Nephron (organoid): ENCODE data around the gene APCDD1.

Source experiments
- H3K27ac Mint-ChIP-seq, 3 experiments: 2 replicates each; pipeline ENCODE4 v1.8.0; 2020; ENCODE audit warnings: mixed read lengths in 3 of 3, mild to moderate bottlenecking in 2 of 3, moderate library complexity in 1 of 3
- H3K27me3 Mint-ChIP-seq: 2 replicates; pipeline ENCODE4 v1.8.0; 2021; ENCODE audit warnings: low read depth, mild to moderate bottlenecking, moderate library complexity, mixed read lengths
- H3K36me3 Mint-ChIP-seq: 2 replicates; pipeline ENCODE4 v1.8.0; 2020; ENCODE audit warnings: low read depth, mixed read lengths
- H3K4me1 Mint-ChIP-seq: 2 replicates; pipeline ENCODE4 v1.8.0; 2020; ENCODE audit warnings: mixed read lengths
- H3K4me3 Mint-ChIP-seq, 3 experiments: 2 replicates each; pipeline ENCODE4 v1.8.0; 2020; ENCODE audit warnings: mild to moderate bottlenecking in 3 of 3, mixed read lengths in 3 of 3, moderate library complexity in 2 of 3
- H3K9me3 Mint-ChIP-seq: 2 replicates; pipeline ENCODE4 v1.8.0; 2020; ENCODE audit warnings: mixed read lengths
- TF ChIP-seq, protein P1 (sequence below), 3 experiments: fragments of 200-600 bp; sonication (generic); IDR thresholded peaks; one replicate each; pipeline ENCODE4 v1.5.0; 2021; ENCODE audit warnings: antibody characterized with exemption in 3 of 3; ENCODE audit not compliant: unreplicated experiment in 3 of 3

APCDD1 gene

DNA sequence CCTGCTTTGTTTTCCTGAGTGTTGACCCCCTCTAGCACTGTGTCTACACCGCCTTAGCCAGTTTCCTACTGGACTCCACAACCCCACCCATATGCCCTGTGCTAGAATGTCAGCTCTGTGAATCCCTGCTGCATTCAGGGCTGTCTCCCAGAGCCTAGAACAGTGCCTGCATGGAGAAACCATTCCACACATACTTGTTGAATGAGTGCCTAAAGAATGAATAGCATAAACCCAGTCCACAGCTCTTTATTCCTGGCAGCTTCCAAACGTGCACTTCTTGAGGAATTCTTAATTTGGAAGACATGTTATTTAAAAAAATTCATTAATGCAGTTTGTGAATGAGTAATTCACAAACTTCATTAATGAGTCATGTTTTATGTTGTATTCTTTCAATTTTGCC is 64.9 kb downstream of the APCDD1 start:
- TF ChIP-seq, protein P1, sequence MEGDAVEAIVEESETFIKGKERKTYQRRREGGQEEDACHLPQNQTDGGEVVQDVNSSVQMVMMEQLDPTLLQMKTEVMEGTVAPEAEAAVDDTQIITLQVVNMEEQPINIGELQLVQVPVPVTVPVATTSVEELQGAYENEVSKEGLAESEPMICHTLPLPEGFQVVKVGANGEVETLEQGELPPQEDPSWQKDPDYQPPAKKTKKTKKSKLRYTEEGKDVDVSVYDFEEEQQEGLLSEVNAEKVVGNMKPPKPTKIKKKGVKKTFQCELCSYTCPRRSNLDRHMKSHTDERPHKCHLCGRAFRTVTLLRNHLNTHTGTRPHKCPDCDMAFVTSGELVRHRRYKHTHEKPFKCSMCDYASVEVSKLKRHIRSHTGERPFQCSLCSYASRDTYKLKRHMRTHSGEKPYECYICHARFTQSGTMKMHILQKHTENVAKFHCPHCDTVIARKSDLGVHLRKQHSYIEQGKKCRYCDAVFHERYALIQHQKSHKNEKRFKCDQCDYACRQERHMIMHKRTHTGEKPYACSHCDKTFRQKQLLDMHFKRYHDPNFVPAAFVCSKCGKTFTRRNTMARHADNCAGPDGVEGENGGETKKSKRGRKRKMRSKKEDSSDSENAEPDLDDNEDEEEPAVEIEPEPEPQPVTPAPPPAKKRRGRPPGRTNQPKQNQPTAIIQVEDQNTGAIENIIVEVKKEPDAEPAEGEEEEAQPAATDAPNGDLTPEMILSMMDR (IDR thresholded peaks at IDR 0.05; ENCODE audit: unreplicated experiment in 3 of 3): no peak
- Mint-ChIP-seq H3K4me1 (peaks cover 41% of the 10 kb centered on the region), H3K27ac (peak overlapping the region in 2 of 3 experiments; percentile 52 to 82), H3K36me3 (no peaks in the 10 kb centered on the region), H3K4me3 (no peak overlapping the region), H3K9me3 (peaks cover 2% of the 10 kb centered on the region), H3K27me3 (peaks cover 5% of the 10 kb centered on the region)

DNA sequence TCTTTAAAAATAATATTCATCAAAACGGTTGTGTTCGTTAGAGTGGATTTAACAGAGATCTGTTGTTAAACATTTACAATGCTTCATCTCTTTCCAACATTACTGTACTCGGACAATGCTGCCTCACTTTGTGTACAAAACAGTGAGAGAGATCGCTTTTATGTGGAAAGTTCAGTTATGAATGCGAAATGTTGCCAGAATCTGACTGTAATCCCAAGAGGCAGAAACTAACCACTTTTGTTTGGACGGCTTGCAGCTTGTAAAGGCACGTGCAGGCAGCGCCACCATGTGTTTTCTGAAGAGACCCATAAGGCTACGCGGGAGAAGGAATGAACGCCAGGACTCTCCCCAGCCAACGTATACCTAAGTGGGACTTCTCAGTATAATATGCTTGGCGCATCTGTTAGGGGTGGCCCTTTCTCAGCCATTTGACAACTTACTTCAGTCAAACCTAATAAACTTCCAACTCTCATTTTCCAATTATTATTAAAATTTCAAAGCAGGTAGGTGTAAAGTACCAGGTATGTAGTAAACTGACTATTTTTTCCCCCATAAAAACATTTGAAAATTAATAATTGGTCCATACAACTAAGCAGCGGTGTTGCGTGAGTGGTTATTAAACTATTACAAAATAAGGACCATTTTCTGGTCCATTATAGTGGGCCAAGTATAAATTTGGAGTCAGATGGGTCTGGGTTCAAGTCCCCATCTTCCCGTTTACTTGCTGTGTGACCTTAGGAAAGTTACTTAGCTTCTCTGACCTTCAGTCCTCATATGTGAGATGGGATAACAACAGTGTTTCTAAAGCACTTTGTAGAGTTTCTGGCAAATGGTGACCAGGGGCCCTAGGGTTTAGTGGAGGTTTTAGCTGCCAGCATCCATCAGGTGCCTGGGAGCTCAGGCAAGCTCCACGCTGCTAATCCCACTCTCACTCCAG is 65.8 kb downstream of the APCDD1 start:
- TF ChIP-seq, protein P1 (IDR thresholded peaks at IDR 0.05; ENCODE audit: unreplicated experiment in 3 of 3): peak; percentile 86 to 96 (median 91)
- no peaks in the 10 kb centered on the region for H3K36me3 Mint-ChIP-seq
- H3K9me3 Mint-ChIP-seq: peaks cover 2% of the 10 kb centered on the region
- peak overlapping the region in 1 of 3 experiments; percentile 27 for H3K4me3 Mint-ChIP-seq
- H3K27me3 Mint-ChIP-seq: peaks cover 5% of the 10 kb centered on the region
- peak overlapping the region in 2 of 3 experiments; percentile 52 to 82 for H3K27ac Mint-ChIP-seq
- H3K4me1 Mint-ChIP-seq: peaks cover 45% of the 10 kb centered on the region

DNA sequence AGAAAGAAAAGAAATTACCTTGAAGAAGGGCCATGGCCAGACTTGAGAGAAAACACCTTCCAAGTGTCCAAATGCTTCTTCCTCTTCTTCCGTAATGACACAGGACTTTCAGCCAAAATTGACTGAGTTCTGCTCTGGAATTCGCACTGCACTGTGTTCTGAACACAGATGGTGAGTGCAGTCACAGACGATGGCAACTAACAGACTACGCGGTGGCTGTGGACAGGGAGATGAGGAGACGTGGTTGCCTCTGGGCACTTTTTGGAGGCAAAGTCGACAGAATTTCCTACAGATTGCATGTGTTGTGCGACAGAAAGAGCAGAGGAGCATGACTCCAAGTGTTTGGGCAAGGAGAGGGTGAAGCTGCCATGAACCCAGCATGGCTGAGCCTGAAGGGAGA is 67.1 kb downstream of the APCDD1 start:
- peaks cover 47% of the 10 kb centered on the region for H3K4me1 Mint-ChIP-seq
- TF ChIP-seq, protein P1 (IDR thresholded peaks at IDR 0.05; ENCODE audit: unreplicated experiment in 3 of 3): no peak
- no peak overlapping the region for H3K27ac Mint-ChIP-seq
- H3K4me3 Mint-ChIP-seq: peak overlapping the region in 1 of 3 experiments; percentile 14
- H3K27me3 Mint-ChIP-seq: peaks cover 5% of the 10 kb centered on the region
- H3K36me3 Mint-ChIP-seq: no peaks in the 10 kb centered on the region
- H3K9me3 Mint-ChIP-seq: peaks cover 2% of the 10 kb centered on the region

DNA sequence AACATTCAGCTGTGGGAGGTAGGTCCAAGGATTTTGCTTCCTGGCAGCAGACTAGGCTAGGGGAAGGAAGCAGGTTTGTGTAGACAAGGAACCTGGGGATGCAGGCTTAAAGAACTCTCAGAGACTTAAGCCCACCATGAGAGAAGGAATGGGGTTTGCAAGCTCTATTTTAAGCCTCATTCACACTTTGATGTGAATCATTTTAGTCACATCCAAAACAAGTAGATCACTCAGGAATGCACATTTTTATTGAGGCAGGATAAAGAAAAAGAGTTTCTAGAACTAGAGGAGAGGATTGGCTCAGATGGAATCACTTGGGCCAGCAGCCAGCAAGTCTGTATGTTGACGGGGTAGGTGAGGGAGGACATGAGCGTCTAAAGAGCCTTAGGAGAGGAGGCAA is 68.1 kb downstream of the APCDD1 start:
- Mint-ChIP-seq H3K4me3 (peak overlapping the region in 2 of 3 experiments; percentile 24 to 42), H3K36me3 (no peaks in the 10 kb centered on the region), H3K4me1 (peaks cover 53% of the 10 kb centered on the region), H3K27ac (peak overlapping the region in 2 of 3 experiments; percentile 1 to 30), H3K9me3 (peaks cover 2% of the 10 kb centered on the region), H3K27me3 (peaks cover 5% of the 10 kb centered on the region)
- TF ChIP-seq, protein P1 (IDR thresholded peaks at IDR 0.05; ENCODE audit: unreplicated experiment in 3 of 3): no peak

DNA sequence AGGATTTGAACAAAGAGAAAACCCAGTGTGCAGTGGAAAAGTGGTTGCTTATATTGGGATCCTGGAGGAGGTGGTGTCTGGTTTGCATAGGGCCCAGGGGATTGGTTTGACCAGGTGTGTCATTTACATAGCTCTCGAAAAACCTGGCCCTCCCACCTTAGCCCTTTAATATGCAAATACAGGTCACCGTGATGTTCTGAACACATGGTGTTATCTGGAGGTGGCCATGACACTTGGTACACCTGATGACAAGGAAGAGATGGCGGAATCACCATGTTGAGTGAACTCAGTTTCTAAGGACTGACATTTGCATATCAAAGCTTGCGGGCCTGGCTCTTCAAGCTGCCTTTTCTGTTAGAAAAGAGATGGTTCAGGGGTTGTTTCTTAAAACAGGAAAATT is 69.1 kb downstream of the APCDD1 start:
- peaks cover 54% of the 10 kb centered on the region for H3K4me1 Mint-ChIP-seq
- TF ChIP-seq, protein P1 (IDR thresholded peaks at IDR 0.05; ENCODE audit: unreplicated experiment in 3 of 3): no peak
- H3K4me3 Mint-ChIP-seq: peak overlapping the region; percentile 16 to 45 (median 30)
- no peaks in the 10 kb centered on the region for H3K9me3 Mint-ChIP-seq
- H3K36me3 Mint-ChIP-seq: no peaks in the 10 kb centered on the region
- no peak overlapping the region for H3K27ac Mint-ChIP-seq
- H3K27me3 Mint-ChIP-seq: peaks cover 2% of the 10 kb centered on the region
